ENCODE results near the gene MBNL1.

DNA sequence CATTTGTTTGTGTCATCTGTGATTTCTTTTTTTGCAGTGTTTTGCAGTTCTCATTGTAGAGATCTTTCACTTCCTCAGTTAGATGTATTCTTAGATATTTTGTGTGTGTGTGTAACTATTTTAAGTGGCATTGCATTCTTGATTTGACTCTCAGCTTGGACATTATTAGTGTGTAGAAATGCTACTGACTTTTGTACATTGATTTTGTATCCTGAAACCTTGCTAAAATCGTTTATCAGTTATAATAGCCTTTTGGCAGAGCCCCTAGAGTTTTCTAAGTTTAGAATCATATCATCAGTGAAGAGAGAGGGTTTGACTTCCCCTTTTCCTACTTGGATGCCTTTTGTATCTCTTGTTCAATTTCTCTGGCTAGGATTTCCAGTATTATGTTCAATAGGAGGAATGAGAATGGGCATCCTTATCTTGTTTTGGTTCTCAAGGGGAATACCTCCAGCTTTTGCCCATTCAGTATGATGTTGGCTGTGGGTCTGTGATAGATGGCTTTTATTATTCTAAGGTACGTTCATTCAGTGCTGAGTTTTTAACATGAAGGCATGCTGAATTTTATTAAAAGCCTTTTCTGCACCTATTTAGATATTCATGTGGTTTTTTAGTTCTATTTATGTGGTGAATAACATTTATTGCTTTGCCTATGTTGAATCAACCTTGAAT, 211.7 kb downstream of the MBNL1 start:
- TF ChIP-seq, protein P1, sequence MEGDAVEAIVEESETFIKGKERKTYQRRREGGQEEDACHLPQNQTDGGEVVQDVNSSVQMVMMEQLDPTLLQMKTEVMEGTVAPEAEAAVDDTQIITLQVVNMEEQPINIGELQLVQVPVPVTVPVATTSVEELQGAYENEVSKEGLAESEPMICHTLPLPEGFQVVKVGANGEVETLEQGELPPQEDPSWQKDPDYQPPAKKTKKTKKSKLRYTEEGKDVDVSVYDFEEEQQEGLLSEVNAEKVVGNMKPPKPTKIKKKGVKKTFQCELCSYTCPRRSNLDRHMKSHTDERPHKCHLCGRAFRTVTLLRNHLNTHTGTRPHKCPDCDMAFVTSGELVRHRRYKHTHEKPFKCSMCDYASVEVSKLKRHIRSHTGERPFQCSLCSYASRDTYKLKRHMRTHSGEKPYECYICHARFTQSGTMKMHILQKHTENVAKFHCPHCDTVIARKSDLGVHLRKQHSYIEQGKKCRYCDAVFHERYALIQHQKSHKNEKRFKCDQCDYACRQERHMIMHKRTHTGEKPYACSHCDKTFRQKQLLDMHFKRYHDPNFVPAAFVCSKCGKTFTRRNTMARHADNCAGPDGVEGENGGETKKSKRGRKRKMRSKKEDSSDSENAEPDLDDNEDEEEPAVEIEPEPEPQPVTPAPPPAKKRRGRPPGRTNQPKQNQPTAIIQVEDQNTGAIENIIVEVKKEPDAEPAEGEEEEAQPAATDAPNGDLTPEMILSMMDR (IDR thresholded peaks at IDR 0.05; ENCODE audit: borderline replicate concordance, extremely low read depth, low read length, poor library complexity, severe bottlenecking) = no peak
- no peak for TF ChIP-seq EZH2 (IDR thresholded peaks at IDR 0.05; ENCODE audit: borderline replicate concordance, low read depth, low read length, severe bottlenecking)

All from DND-41 (cell line).